Endothelial cell of umbilical vein (primary cell): ENCODE measurements around the gene PLCXD1. TPM values are rescaled to one million over a fixed set of nuclear protein-coding genes. Genes with fewer than 3 reads are reported as not detected.

ENCODE experiments used
- BruUV-seq: library from RNA; stranded (reverse); fragments of 400-500 nt; replicated peaks from 2 replicates; lab custom pipeline; 2021; lab: Mats Ljungman, UMichigan
- CTCF ChIA-PET: fragments of 300-600, 350-600 bp; sonication (Branson Sonifier 250); formaldehyde crosslinking; loops from one replicate; lab custom pipeline; 2021; ENCODE audit warnings: antibody characterized with exemption, inconsistent platforms; lab: Charles Lee
- POLR2A ChIA-PET: fragments of 300-600, 350-600 bp; sonication (Branson Sonifier 250); formaldehyde crosslinking; loops from one replicate; lab custom pipeline; 2021; ENCODE audit warnings: antibody characterized with exemption, inconsistent platforms; lab: Charles Lee
- DNase-seq: peaks from one replicate; pipeline ENCODE4 v3.0.0-alpha.2; 2011; ENCODE audit warnings: low read depth, low spot score
- FAIRE-seq: peaks from 2 replicates; lab custom pipeline; 2011; peaks lifted over from hg19 to GRCh38; lab: Jason Lieb, UNC
- H2AFZ ChIP-seq: 2 replicates; pipeline ENCODE4 v1.6.0; 2012; ENCODE audit warnings: low read depth, low read length, control low read depth, inconsistent platforms
- H3K27ac ChIP-seq: 2 replicates; pipeline ENCODE4 v1.5.1; 2011; ENCODE audit warnings: low read depth, mild to moderate bottlenecking, control low read depth, low read length, moderate library complexity; ENCODE audit not compliant: insufficient read depth
- H3K27me3 ChIP-seq, 2 experiments: 2 replicates each; pipeline versions ENCODE4 v1.6.0 to v1.6.1; 2011; ENCODE audit warnings: low read length in 2 of 2, mixed read lengths in 1 of 2; ENCODE audit not compliant: control insufficient read depth in 2 of 2, insufficient read depth in 2 of 2
- H3K36me3 ChIP-seq, 2 experiments: 2 replicates in 1 of 2; 3 replicates in 1 of 2; pipeline ENCODE4 v1.5.1; 2011; ENCODE audit warnings: low read length in 2 of 2, mild to moderate bottlenecking in 1 of 2, moderate library complexity in 1 of 2; ENCODE audit not compliant: control insufficient read depth in 2 of 2, insufficient read depth in 2 of 2; ENCODE audit errors: extremely low read depth in 1 of 2
- H3K4me1 ChIP-seq: 3 replicates; pipeline ENCODE4 v1.5.1; 2011; ENCODE audit warnings: mild to moderate bottlenecking, low read length; ENCODE audit not compliant: control insufficient read depth, insufficient read depth; ENCODE audit errors: extremely low read depth
- H3K4me2 ChIP-seq: 2 replicates; pipeline ENCODE4 v1.6.1; 2011; ENCODE audit warnings: low read length, control low read depth, mixed read lengths; ENCODE audit not compliant: insufficient read depth
- H3K4me3 ChIP-seq, 3 experiments: fragments of 200-600 bp in 1 of 3; sonication (generic), shearing (Covaris generic) in 1 of 3; replicated peaks in 1 of 3; 2 replicates each; pipeline ENCODE4 v1.5.1; 2011 to 2016; ENCODE audit warnings: control low read depth in 3 of 3, low read length in 3 of 3, mild to moderate bottlenecking in 2 of 3, inconsistent platforms in 1 of 3, low read depth in 1 of 3, moderate library complexity in 1 of 3; ENCODE audit not compliant: insufficient read depth in 1 of 3
- H3K79me2 ChIP-seq: 2 replicates; pipeline ENCODE4 v1.6.0; 2012; ENCODE audit warnings: low read length, inconsistent platforms; ENCODE audit not compliant: control insufficient read depth, insufficient read depth
- H3K9ac ChIP-seq: replicated peaks from 2 replicates; pipeline ENCODE3; 2011; ENCODE audit warnings: low read length, control low read depth; ENCODE audit not compliant: insufficient read depth; ENCODE audit errors: extremely low read depth
- H3K9me1 ChIP-seq: replicated peaks from 3 replicates; pipeline ENCODE4 v1.6.0; 2011; ENCODE audit warnings: mild to moderate bottlenecking, low read length; ENCODE audit not compliant: control insufficient read depth, insufficient read depth; ENCODE audit errors: extremely low read depth
- H3K9me3 ChIP-seq: replicated peaks from 2 replicates; pipeline ENCODE4 v1.5.1; 2012; ENCODE audit warnings: low read length, inconsistent platforms; ENCODE audit not compliant: control insufficient read depth, insufficient read depth
- H4K20me1 ChIP-seq: replicated peaks from 2 replicates; pipeline ENCODE3; 2011; ENCODE audit warnings: mild to moderate bottlenecking, low read length; ENCODE audit not compliant: control insufficient read depth, insufficient read depth; ENCODE audit errors: extremely low read depth
- EZH2 ChIP-seq: IDR thresholded peaks from 2 replicates; pipeline ENCODE4 v1.6.1; 2012; ENCODE audit warnings: borderline replicate concordance, low read depth, mild to moderate bottlenecking, moderate library complexity, low read length, inconsistent platforms; ENCODE audit not compliant: severe bottlenecking
- FOS ChIP-seq: IDR thresholded peaks from 2 replicates; pipeline ENCODE4 v1.6.1; 2011; ENCODE audit warnings: mild to moderate bottlenecking, low read length, moderate library complexity, borderline replicate concordance; ENCODE audit not compliant: insufficient read depth
- GATA2 ChIP-seq: IDR thresholded peaks from 2 replicates; pipeline ENCODE4 v1.7.0; 2011; ENCODE audit warnings: low read depth, mild to moderate bottlenecking, moderate library complexity, mixed read lengths, low read length; ENCODE audit not compliant: insufficient read length, insufficient read depth
- JUN ChIP-seq: IDR thresholded peaks from 2 replicates; pipeline ENCODE4 v1.6.1; 2011; ENCODE audit warnings: borderline replicate concordance, low read depth; ENCODE audit not compliant: insufficient read length, insufficient read depth
- MAX ChIP-seq: IDR thresholded peaks from 2 replicates; pipeline ENCODE4 v1.6.1; 2011; ENCODE audit not compliant: insufficient read depth, insufficient read length
- MYC ChIP-seq: IDR thresholded peaks from one replicate; pipeline ENCODE4 v1.6.1; 2011; ENCODE audit warnings: mild to moderate bottlenecking, low read depth, low read length
- POLR2A ChIP-seq: IDR thresholded peaks from 2 replicates; pipeline ENCODE4 v1.6.1; 2012; ENCODE audit warnings: low read depth, mild to moderate bottlenecking, control low read depth, low read length
- POLR2AphosphoS5 ChIP-seq: IDR thresholded peaks from 2 replicates; pipeline ENCODE4 v1.6.1; 2012; ENCODE audit warnings: low read depth, mild to moderate bottlenecking, control low read depth, low read length, moderate library complexity; ENCODE audit not compliant: insufficient read depth
- dilution Hi-C: fragments of 300-500 bp; cut with MboI; formaldehyde crosslinking; loops from one replicate; pipeline ENCODE4 v1.15.0; 2019; ENCODE audit warnings: low sequenced_read_pairs; ENCODE audit not compliant: extremely low pct_ligation_motif_present
- intact Hi-C: fragments of 100-400 bp; cut with micrococcal nuclease; formaldehyde crosslinking; loops from one replicate; pipeline ENCODE4 v1.10.0; 2022
- polyA plus RNA-seq, 4 experiments: library from polyadenylated mRNA; depleted of rRNA in 3 of 4; stranded (reverse) in 3 of 4; unstranded in 1 of 4; fragments of >200 nt; gene quantifications; 2 replicates each; pipeline versions ENCODE4 v1.2.1 to v1.2.3, GENCODE V29; 2011 to 2012; ENCODE audit warnings: missing spikeins in 1 of 4
- total RNA-seq: library from RNA; stranded (reverse); gene quantifications from 2 replicates; pipeline ENCODE4 v1.2.3, GENCODE V29; 2021
- TF ChIP-seq, protein P1 (sequence below), 2 donors: IDR thresholded peaks; 1 replicate in 1 of 2; 2 replicates in 1 of 2; pipeline ENCODE4 v1.5.1; 2011; ENCODE audit warnings: low read length in 2 of 2, mild to moderate bottlenecking in 2 of 2, moderate library complexity in 2 of 2, control low read depth in 1 of 2, inconsistent platforms in 1 of 2, low read depth in 1 of 2; ENCODE audit not compliant: insufficient read depth in 1 of 2; ENCODE audit errors: extremely low read depth in 1 of 2

PLCXD1 gene
- total and polyA plus RNA-seq, 2 donors (not counting 3 experiments of a cell fraction or from before 2014, with no cell fraction given): 11.7 to 16.8 TPM

- peak overlapping the region; percentile 73 for H3K27ac ChIP-seq
- peak overlapping the region; percentile 81 for H2AFZ ChIP-seq
- no peaks in the 10 kb centered on the region for H4K20me1 ChIP-seq
- intact Hi-C loops: loop anchor here (1.0 kb wide), 3 partner anchors 35 to 69 kb away; no protein-coding TSS in a partner anchor
- DNase-seq: peak; percentile 98
- ChIA-PET POLR2A (no interaction called here), CTCF (no interaction called here)
- TF ChIP-seq, protein P1, sequence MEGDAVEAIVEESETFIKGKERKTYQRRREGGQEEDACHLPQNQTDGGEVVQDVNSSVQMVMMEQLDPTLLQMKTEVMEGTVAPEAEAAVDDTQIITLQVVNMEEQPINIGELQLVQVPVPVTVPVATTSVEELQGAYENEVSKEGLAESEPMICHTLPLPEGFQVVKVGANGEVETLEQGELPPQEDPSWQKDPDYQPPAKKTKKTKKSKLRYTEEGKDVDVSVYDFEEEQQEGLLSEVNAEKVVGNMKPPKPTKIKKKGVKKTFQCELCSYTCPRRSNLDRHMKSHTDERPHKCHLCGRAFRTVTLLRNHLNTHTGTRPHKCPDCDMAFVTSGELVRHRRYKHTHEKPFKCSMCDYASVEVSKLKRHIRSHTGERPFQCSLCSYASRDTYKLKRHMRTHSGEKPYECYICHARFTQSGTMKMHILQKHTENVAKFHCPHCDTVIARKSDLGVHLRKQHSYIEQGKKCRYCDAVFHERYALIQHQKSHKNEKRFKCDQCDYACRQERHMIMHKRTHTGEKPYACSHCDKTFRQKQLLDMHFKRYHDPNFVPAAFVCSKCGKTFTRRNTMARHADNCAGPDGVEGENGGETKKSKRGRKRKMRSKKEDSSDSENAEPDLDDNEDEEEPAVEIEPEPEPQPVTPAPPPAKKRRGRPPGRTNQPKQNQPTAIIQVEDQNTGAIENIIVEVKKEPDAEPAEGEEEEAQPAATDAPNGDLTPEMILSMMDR (IDR thresholded peaks at IDR 0.05; ENCODE audit: extremely low read depth in 1 of 2, insufficient read depth in 1 of 2, low read depth in 1 of 2, low read length in 2 of 2): no peak
- TF ChIP-seq FOS (no peak), GATA2 (no peak), POLR2AphosphoS5 (no peak), MAX (no peak), EZH2 (no peak), MYC (no peak), JUN (no peak), POLR2A (no peak)
- BruUV-seq: no TSS peak
- peaks cover 4 to 5% of the 10 kb centered on the region in 2 experiments for H3K36me3 ChIP-seq
- no peak for FAIRE-seq
- no peaks in the 10 kb centered on the region for H3K27me3 ChIP-seq
- H3K9ac ChIP-seq: peak overlapping the region; percentile 77
- H3K4me1 ChIP-seq: peaks cover 5% of the 10 kb centered on the region
- H3K79me2 ChIP-seq: peaks cover 19% of the 10 kb centered on the region
- H3K4me3 ChIP-seq: peak overlapping the region; percentile 56 to 84 (median 80)
- dilution Hi-C loops: no loop called here
- H3K9me3 ChIP-seq: no peaks in the 10 kb centered on the region
- peak overlapping the region; percentile 58 for H3K4me2 ChIP-seq
- H3K9me1 ChIP-seq: no peaks in the 10 kb centered on the region
Observed at GRCh38 chrX:318068-318738, 37.0 kb downstream of the PLCXD1 start.
